DND-41 (cell line): ENCODE results near the gene PLPP3.

Experiments
- ATAC-seq: fragments of 200-7000 bp; cut with Tn5 transposase; 3 replicates; pipeline ENCODE4 v1.9.1; 2021; ENCODE audit warnings: low read depth; ENCODE audit not compliant: insufficient read depth
- DNase-seq: peaks from one replicate; pipeline ENCODE4 v3.0.0-alpha.2; 2020
- H2AFZ ChIP-seq: 2 replicates; pipeline ENCODE4 v1.6.0; 2012; ENCODE audit warnings: low read depth, low read length
- H3K27ac ChIP-seq: 2 replicates; pipeline ENCODE4 v1.5.1; 2012; ENCODE audit warnings: low read length, inconsistent platforms
- H3K27me3 ChIP-seq: fragments of 200-600 bp; sonication (generic); 2 replicates; pipeline ENCODE4 v1.6.0; 2012; ENCODE audit warnings: low read length, mild to moderate bottlenecking, inconsistent platforms; ENCODE audit not compliant: insufficient read depth, poor library complexity
- H3K36me3 ChIP-seq: 2 replicates; pipeline ENCODE4 v1.5.1; 2012; ENCODE audit warnings: low read length, inconsistent platforms; ENCODE audit not compliant: insufficient read depth
- H3K4me1 ChIP-seq: 2 replicates; pipeline ENCODE4 v1.5.1; 2012; ENCODE audit warnings: mild to moderate bottlenecking, low read length; ENCODE audit not compliant: insufficient read depth
- H3K4me2 ChIP-seq: 2 replicates; pipeline ENCODE4 v1.6.0; 2012; ENCODE audit warnings: mild to moderate bottlenecking, moderate library complexity, low read length, inconsistent platforms; ENCODE audit not compliant: insufficient read depth
- H3K4me3 ChIP-seq, 2 experiments: fragments of 200-600 bp in 1 of 2; shearing (Covaris generic) in 1 of 2; 2 replicates each; pipeline ENCODE4 v1.5.1; 2012 to 2016; ENCODE audit warnings: inconsistent platforms in 2 of 2, low read length in 2 of 2, mild to moderate bottlenecking in 2 of 2, low read depth in 1 of 2, moderate library complexity in 1 of 2
- H3K79me2 ChIP-seq: 2 replicates; pipeline ENCODE4 v1.6.0; 2012; ENCODE audit warnings: low read length, inconsistent platforms; ENCODE audit not compliant: insufficient read depth
- H3K9ac ChIP-seq: 2 replicates; pipeline ENCODE4 v1.6.0; 2012; ENCODE audit warnings: low read depth, mild to moderate bottlenecking, inconsistent platforms, low read length, moderate library complexity
- H3K9me3 ChIP-seq: 2 replicates; pipeline ENCODE4 v1.5.1; 2012; ENCODE audit warnings: low read length, moderate library complexity, mild to moderate bottlenecking, inconsistent platforms; ENCODE audit not compliant: insufficient read depth, severe bottlenecking
- H4K20me1 ChIP-seq: 2 replicates; pipeline ENCODE4 v1.6.0; 2012; ENCODE audit warnings: low read length; ENCODE audit not compliant: insufficient read depth
- CTCF ChIP-seq: IDR thresholded peaks from 2 replicates; pipeline ENCODE4 v1.5.1; 2012; ENCODE audit warnings: borderline replicate concordance, low read length, moderate library complexity, mild to moderate bottlenecking; ENCODE audit not compliant: poor library complexity, severe bottlenecking; ENCODE audit errors: extremely low read depth
- EZH2 ChIP-seq: IDR thresholded peaks from 3 replicates; pipeline ENCODE4 v1.6.1; 2012; ENCODE audit warnings: borderline replicate concordance, low read depth, mild to moderate bottlenecking, moderate library complexity, low read length, inconsistent platforms; ENCODE audit not compliant: severe bottlenecking

The PLPP3 gene

GRCh38 chr1:56456435-56457101 is 122.8 kb downstream of the PLPP3 start:
- Histone ChIP-seq H3K4me3 (no peak overlapping the region), H3K27ac (no peak overlapping the region), H2AFZ (no peak overlapping the region), H3K27me3 (no peaks in the 10 kb centered on the region), H4K20me1 (no peaks in the 10 kb centered on the region), H3K4me1 (no peaks in the 10 kb centered on the region), H3K4me2 (no peak overlapping the region), H3K79me2 (no peaks in the 10 kb centered on the region), H3K9me3 (no peaks in the 10 kb centered on the region), H3K36me3 (no peaks in the 10 kb centered on the region), H3K9ac (no peak overlapping the region)
- DNase-seq (no peak), ATAC-seq (no peak)
- no peak for TF ChIP-seq EZH2

- no peaks in the 10 kb centered on the region for H3K27me3 ChIP-seq
- H3K36me3 ChIP-seq, result no peaks in the 10 kb centered on the region
- H3K27ac ChIP-seq, result no peak overlapping the region
- H3K9ac ChIP-seq, result no peak overlapping the region
- H3K79me2 ChIP-seq, result no peaks in the 10 kb centered on the region
- no peak for TF ChIP-seq EZH2
- no peak for TF ChIP-seq CTCF
- no peak for ATAC-seq
- H3K9me3 ChIP-seq, result no peaks in the 10 kb centered on the region
- no peak overlapping the region for H3K4me3 ChIP-seq
- no peaks in the 10 kb centered on the region for H4K20me1 ChIP-seq
- H2AFZ ChIP-seq, result no peak overlapping the region
- DNase-seq, result no peak
- no peak overlapping the region for H3K4me2 ChIP-seq
- H3K4me1 ChIP-seq, result no peaks in the 10 kb centered on the region
Observed at GRCh38 chr1:56453417-56454078, 125.8 kb downstream of the PLPP3 start.

- no peaks in the 10 kb centered on the region for H3K79me2 ChIP-seq
- H3K4me1 ChIP-seq, result no peaks in the 10 kb centered on the region
- H3K4me3 ChIP-seq, result no peak overlapping the region
- no peaks in the 10 kb centered on the region for H3K36me3 ChIP-seq
- TF ChIP-seq EZH2 (no peak), CTCF (no peak)
- ATAC-seq (no peak), DNase-seq (no peak)
- H3K9me3 ChIP-seq, result no peaks in the 10 kb centered on the region
- no peak overlapping the region for H3K9ac ChIP-seq
- H2AFZ ChIP-seq, result no peak overlapping the region
- H3K27me3 ChIP-seq, result no peaks in the 10 kb centered on the region
- H4K20me1 ChIP-seq, result no peaks in the 10 kb centered on the region
- no peak overlapping the region for H3K4me2 ChIP-seq
- H3K27ac ChIP-seq, result no peak overlapping the region
Observed at GRCh38 chr1:56453016-56453415, 126.3 kb downstream of the PLPP3 start.
